Measurements from ENCODE around the gene REXO4.
"Not testable (repeated sequence)": the region's sequence is repeated elsewhere in the genome, so short reads cannot be mapped to it uniquely, and the experiment has no call there.

The REXO4 gene, protein sequence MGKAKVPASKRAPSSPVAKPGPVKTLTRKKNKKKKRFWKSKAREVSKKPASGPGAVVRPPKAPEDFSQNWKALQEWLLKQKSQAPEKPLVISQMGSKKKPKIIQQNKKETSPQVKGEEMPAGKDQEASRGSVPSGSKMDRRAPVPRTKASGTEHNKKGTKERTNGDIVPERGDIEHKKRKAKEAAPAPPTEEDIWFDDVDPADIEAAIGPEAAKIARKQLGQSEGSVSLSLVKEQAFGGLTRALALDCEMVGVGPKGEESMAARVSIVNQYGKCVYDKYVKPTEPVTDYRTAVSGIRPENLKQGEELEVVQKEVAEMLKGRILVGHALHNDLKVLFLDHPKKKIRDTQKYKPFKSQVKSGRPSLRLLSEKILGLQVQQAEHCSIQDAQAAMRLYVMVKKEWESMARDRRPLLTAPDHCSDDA

DNA sequence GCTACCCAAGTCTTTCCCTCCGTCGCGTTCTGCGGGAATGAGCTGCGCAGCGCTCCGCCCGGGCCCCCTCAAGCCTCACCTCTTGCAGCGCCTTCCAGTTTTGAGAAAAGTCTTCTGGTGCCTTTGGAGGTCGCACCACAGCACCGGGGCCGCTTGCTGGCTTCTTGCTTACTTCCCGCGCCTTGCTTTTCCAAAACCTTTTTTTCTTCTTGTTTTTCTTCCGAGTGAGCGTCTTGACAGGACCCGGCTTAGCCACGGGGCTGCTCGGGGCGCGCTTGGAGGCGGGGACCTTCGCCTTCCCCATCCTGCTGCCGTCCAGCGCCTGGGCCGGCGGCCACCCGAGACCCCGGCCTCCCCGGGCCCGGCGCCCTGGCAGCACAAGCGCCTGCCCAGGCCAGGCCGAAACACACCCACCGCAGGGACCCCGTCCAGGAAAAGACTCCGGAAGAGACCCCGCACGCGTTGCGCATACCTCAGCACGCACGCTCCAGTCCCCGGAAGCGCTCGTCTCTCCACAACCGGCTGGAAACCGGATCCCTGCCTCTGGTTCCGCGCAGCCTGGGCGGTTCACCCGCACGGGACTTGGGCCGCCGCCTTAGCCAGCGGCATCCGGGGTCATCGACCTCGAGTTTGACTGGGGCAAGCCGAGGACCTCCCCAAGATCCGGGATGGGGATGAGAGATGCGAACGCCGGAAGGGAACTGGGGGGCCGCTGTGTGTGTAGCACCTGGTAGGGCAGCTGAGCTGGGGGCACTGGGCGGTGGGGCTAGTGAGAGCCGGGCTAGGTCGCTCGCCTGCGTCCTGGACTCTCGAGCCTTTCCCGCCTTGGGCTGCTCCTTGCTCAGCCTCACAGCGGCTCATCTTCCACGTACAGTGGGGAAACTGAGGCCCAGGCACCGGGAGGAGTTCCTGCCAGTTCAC, at the start of gene REXO4:
REXO4 (minus strand) TSS at position 470 of the 921 bp plus-strand sequence; CDS start at position 304, 166 bp downstream.
- no peak for FAIRE-seq

- FAIRE-seq, result no peak
These were observed 49.3 kb upstream of the REXO4 start for GRCh38 chr9:133467101-133467500.

- no peak for FAIRE-seq
These were observed 48.2 kb upstream of the REXO4 start for GRCh38 chr9:133465984-133466383.

DNA sequence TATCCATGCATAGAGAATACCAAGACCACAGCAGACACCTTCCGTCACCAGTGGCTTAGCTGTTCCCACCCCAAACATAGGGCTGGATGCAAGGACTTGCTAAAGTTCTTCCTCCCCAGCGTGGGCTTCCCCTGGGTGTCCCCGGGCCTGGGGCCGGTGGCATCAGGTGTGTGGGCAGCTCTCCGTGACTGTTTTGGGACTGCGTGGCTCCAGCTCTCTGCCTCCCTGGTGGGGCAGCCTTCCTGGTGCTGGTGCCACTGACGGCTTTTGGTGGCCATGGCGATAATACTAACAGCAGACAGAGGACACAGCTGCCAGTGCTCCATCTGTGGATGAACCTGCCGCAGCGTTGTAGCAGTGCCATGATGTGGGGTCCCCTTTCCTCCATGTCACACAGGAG, 46.8 kb upstream of the REXO4 start:
- FAIRE-seq, result no peak

- no peak for FAIRE-seq
These were observed 46.2 kb upstream of the REXO4 start for GRCh38 chr9:133463864-133464615.

- no peak for FAIRE-seq
These were observed 45.5 kb upstream of the REXO4 start for GRCh38 chr9:133463234-133463863.

- no peak for FAIRE-seq
These were observed 44.2 kb upstream of the REXO4 start for GRCh38 chr9:133461975-133462374.

DNA sequence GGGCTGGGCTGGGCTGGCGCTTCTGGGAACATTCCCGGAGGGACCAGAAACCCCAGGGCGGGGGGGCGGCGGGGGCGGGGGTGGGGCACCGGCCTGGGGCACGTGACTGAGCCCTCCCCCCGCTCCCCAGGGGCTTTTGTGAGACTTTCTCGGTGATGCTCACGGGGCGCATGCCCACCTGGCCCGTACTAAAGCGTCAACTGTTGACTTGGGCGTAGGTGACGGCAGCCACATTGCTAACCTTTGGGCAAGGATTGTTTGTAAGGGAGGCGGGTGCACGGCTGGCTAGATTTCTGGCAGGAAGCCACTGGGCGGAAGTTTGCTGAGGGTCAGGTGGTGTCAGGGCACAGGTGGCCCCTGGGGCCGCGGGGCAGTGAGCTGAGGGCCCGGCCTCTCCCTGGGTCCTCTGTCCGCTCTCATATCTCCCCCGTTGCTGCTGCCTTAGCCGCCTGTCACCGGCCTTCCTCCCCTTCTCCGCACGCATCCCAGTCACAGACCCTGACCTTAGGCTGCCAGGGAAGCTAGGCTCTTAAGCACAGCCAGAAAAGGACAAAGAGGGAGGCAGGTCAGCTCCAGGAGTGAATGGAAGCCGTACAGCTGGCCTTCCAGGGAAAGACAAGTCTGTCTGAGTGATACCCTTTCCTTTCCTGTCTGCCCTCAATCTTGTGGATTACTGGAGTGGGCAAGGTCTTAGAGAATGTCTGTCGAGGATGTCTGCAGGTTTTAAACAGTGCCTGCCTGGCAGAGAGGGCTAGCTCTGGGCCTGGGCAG, 42.8 kb upstream of the REXO4 start:
- no peak for FAIRE-seq

DNA sequence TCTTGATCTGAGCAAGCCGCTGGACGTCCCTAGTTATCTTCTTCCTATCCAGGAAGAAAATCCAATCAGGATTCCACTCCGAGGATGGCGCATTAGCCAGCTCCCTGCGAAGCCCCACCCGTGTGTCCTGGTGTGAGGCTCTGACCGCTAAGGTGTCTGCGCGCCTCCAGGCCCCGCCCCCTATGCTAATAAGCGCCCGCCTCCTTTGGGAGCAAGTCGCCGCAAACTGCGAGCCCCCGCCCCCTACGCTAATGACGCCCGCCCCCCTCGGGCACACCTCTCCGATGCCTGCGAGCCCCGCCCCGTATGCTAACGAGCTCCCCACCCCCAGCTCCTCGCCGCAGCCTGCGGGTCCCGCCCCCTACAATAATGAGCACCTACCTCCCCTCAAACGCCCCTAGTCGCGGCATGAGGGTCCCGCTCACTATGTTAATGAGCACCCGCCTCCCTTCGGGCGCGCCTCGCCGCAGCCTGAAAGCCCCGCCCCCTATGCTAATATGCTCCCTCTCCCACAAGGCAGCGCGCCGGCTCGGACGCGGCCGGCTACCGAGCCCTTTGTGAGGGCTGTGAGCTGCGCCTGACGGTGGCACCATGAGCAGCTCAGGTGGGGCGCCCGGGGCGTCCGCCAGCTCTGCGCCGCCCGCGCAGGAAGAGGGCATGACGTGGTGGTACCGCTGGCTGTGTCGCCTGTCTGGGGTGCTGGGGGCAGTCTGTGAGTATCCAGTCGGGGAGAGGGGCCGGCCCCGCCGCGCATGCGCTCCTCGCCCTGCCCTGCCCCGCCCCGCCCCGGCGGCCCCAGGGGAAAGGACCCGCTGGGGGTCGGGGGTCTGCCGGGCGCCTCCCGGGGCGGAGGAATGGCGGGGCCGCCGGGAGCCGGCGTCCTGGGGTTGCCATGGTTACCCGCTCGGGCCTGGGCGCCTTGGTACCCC, 41.9 kb upstream of the REXO4 start, which contains the start of gene CACFD1:
CACFD1 (plus strand) TSS at position 503 of the 929 bp plus-strand sequence; CDS start at position 592, 89 bp downstream.
- no peak for FAIRE-seq

DNA sequence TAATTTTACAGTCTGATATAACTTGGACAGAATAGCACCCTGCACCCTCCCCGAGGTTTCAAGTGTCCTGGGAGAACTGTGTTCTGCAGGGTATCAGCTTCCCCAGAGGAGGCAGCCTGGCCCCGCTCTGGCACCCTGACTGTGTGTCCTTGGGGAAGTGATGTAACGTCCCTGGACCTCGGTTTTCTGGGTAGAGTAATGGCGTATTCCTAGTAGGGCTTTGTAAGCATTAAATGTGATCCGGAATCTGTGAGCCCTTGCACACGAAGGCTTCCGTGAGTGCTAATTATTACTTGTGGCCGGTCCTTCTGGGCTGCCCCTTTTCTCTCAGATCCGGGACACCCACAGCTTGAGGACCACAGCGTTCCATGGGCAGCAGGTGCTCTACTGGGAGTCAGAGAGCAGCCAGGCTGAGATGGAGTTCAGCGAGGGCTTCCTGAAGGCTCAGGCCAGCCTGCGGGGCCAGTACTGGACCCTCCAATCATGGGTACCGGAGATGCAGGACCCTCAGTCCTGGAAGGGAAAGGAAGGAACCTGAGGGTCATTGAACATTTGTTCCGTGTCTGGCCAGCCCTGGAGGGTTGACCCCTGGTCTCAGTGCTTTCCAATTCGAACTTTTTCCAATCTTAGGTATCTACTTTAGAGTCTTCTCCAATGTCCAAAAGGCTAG, 41.0 kb upstream of the REXO4 start:
- no peak for FAIRE-seq

GRCh38 chr9:133457748-133458147, 39.9 kb upstream of the REXO4 start:
- no peak for FAIRE-seq

DNA sequence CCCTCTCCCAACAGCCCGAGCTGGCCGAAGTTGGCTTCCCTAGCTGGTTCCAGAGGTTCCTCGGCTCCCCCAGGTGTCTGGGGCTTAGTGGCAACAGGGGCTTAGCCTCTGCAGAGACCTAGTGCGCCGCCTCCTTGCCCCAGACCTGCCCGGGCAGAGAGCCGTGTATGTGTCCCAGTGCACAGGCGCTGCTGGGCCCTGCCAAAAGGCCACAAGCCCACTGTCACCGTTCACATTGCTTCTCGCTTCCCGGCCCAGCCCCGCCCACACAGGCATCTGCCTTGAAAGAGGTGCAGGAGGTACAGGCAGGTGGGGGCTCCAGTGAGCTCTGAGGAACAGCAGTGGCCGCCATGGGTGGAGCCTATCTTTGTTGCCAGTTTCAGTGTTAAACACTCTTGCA, 39.4 kb upstream of the REXO4 start:
- no peak for FAIRE-seq

DNA sequence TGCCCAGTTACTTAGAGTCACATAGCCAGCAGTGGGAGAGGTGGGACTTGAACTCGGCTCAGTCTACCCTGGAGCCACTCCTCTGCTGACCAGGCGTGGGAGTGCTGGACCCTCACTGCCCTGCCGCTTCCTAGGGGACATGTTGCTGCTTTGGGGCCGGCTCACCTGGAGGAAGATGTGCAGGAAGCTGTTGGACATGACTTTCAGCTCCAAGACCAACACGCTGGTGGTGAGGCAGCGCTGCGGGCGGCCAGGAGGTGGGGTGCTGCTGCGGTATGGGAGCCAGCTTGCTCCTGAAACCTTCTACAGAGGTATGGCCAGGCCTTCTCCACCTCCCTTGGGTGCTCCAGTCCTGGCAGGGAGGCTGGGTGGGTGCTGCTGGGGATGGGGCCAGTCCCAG, 38.6 kb upstream of the REXO4 start:
- FAIRE-seq, result no peak

DNA sequence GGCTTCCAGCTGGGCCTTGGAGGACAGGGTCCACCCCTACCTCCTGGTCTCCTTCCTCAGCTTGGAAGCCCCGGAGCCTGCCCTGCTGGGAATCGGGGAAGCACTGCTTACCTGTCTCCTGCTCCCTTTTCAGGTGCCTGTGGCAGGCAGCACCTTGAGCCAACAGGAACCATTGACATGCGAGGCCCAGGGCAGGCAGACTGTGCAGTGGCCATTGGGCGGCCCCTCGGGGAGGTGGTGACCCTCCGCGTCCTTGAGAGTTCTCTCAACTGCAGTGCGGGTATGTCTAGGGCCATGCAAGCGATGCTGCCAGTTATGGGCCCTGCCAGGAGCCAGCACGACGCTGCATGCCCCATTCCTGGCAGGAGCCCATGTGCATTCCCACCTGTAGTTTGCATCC, 38.1 kb upstream of the REXO4 start:
- FAIRE-seq, result no peak

DNA sequence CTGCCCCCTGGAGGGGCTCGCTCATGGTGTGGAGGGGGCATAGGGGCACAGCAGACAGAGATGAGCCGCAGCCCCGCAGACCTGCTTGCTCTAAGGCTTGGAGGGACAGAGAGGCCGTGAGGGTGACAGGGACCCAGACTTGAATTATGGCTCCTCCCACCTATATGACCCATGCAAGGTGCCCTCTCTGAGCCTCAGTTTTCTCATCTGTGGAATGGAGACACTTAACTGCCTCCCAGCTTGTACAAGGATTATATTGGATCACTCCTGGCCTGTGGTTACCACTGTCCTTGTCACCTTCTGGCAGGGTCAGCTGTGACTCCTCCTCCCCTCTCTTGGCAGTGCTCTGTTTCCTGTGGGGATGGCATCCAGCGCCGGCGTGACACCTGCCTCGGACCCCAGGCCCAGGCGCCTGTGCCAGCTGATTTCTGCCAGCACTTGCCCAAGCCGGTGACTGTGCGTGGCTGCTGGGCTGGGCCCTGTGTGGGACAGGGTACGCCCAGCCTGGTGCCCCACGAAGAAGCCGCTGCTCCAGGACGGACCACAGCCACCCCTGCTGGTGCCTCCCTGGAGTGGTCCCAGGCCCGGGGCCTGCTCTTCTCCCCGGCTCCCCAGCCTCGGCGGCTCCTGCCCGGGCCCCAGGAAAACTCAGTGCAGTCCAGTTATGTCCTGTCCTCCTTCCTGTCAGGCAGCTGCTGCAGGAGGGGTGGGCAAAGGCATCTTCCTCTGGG, 37.3 kb upstream of the REXO4 start:
- FAIRE-seq, result no peak

DNA sequence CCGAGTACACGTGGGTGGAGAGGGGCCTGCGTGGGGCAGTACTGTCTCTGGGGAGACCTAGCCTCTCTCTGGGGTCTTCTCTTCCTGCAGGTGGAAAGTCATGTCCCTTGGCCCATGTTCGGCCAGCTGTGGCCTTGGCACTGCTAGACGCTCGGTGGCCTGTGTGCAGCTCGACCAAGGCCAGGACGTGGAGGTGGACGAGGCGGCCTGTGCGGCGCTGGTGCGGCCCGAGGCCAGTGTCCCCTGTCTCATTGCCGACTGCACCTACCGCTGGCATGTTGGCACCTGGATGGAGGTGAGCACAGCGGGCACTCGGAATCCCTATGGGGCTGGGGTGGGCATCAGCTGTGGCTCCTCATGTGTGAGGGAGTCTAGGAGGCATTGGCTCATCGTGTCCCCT, 36.5 kb upstream of the REXO4 start:
- no peak for FAIRE-seq

DNA sequence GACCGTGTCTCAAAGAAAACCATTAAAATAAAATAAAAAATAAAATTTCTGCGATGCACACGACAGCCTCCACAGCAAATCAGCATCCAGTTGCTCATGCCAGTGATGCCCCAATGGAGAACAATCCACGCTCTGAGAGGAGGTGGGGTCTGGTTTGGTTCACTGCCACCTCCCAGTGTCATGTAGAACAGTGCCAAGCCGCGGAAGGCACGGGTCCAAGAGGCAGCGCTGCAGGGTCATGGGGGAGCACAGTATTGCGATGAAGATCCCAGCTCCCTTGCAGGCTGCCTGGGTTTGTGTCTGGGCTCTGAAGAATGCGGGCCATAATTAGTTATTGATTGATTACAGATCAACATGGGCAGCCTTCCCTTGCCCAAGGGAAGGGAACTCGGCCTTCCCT, 35.8 kb upstream of the REXO4 start:
- no peak for FAIRE-seq

DNA sequence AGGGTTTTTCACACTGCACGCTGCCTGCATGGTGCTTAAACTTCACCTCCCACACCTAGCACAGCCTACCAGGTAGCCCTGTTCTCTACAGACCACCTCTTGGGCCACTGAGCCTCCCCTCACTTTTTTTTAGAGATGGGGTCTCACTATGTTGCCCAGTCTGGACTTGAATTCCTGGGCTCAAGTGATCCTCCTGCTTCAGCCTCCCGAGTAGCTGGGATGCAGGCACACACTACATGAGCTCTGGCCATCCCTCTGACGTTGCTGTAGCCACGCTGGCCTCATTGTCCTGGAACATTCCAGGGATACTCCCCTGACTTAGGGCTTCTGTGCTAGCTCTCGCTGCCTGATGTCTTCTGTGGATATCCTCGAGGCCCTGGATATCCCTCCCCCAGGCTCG, 34.8 kb upstream of the REXO4 start:
- FAIRE-seq, result no peak

DNA sequence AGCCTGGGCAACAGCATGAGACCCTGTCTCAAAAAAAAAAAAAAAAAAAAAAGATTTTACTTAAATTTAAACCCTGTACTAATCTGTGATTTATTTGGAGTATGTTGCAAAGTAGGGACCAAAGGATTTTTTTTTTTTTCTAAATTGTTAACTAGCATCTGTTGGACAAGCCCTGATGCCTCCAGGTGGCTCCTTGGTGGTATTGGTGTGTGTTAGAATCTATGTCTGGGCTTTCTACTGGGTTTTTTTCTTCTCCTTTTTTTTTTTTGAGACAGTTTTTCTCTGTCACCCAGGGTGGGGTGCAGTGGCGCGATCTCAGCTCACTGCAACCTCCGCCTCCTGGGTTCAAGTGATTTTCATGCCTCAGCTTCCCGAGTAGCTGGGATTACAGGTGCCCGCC, 34.1 kb upstream of the REXO4 start:
- not testable (repeated sequence) for FAIRE-seq
